Transverse colon (tissue), 4 donors: Measurements from ENCODE around the gene SMYD3. TPM values are rescaled to one million over a fixed set of nuclear protein-coding genes. Genes with fewer than 3 reads are reported as not detected.

ENCODE experiments used
- DNase-seq: peaks from one replicate; pipeline ENCODE4 v3.0.0-alpha.2; 2019
- H3K27ac ChIP-seq, 4 donors: fragments of 200-600 bp; sonication (generic); 2 replicates each; pipeline ENCODE4 v1.5.1; 2016 to 2018; ENCODE audit warnings: inconsistent platforms in 4 of 4
- H3K27me3 ChIP-seq: fragments of 200-600 bp; sonication (generic); 2 replicates; pipeline ENCODE4 v1.5.1; 2017; ENCODE audit warnings: inconsistent platforms
- H3K36me3 ChIP-seq, 4 donors: fragments of 200-600 bp; sonication (generic); 2 replicates each; pipeline ENCODE4 v1.5.1; 2017 to 2019; ENCODE audit warnings: inconsistent platforms in 4 of 4
- H3K4me1 ChIP-seq, 4 donors: fragments of 200-600 bp; sonication (generic); 2 replicates each; pipeline ENCODE4 v1.5.1; 2017 to 2020; ENCODE audit warnings: inconsistent platforms in 4 of 4
- H3K4me3 ChIP-seq, 4 donors: fragments of 200-600 bp; sonication (generic); 1 replicate in 1 of 4; 2 replicates in 3 of 4; pipeline versions ENCODE4 v1.5.1 to v1.6.1; 2017 to 2019; ENCODE audit warnings: inconsistent platforms in 4 of 4
- H3K9me3 ChIP-seq, 2 donors: fragments of 200-600 bp; sonication (generic); 2 replicates each; pipeline ENCODE4 v1.5.1; 2017 to 2019; ENCODE audit warnings: inconsistent platforms in 2 of 2
- CTCF ChIP-seq, 5 experiments: fragments of 200-600 bp in 3 of 5; fragments of 450-650 bp in 2 of 5; sonication (generic) in 3 of 5; IDR thresholded peaks; 1 replicate in 2 of 5; 2 replicates in 3 of 5; pipeline ENCODE4 v1.5.1; 2016 to 2017; ENCODE audit warnings: antibody characterized with exemption in 5 of 5, inconsistent platforms in 3 of 5, mild to moderate bottlenecking in 2 of 5, moderate library complexity in 1 of 5
- EP300 ChIP-seq: sonication (generic); formaldehyde crosslinking; IDR thresholded peaks from one replicate; pipeline ENCODE4 v1.6.1; 2017; ENCODE audit warnings: antibody characterized with exemption, low read depth
- POLR2A ChIP-seq: fragments of 450-650 bp; IDR thresholded peaks from one replicate; pipeline ENCODE4 v1.6.1; 2016; ENCODE audit warnings: antibody characterized with exemption, mild to moderate bottlenecking, moderate library complexity
- POLR2AphosphoS5 ChIP-seq, 3 donors: sonication (generic); formaldehyde crosslinking; IDR thresholded peaks; one replicate each; pipeline ENCODE4 v1.6.1; 2016; ENCODE audit warnings: antibody characterized with exemption in 3 of 3
- WGBS, 2 donors: methylation state at CpG; one replicate each; pipeline ENCODE4 v1.1.5; 2018; ENCODE audit warnings: low coverage in 1 of 2; 5-methylcytosine and 5-hydroxymethylcytosine counted together
- in situ Hi-C, 4 donors: fragments of 200-750 bp; cut with MboI; loops; one replicate each; pipeline versions ENCODE4 v1.15.0 to v1.15.1; 2017; ENCODE audit warnings: low sequenced_read_pairs in 3 of 4, low pct_ligation_motif_present in 1 of 4, low pct_unique_long_range_greater_than_20kb in 1 of 4
- intact Hi-C: fragments of 100-400 bp; cut with DNase I; formaldehyde crosslinking; loops from one replicate; pipeline ENCODE4 v1.15.1; 2023; ENCODE audit warnings: low total_unique reads
- total RNA-seq, 4 donors: library from RNA; depleted of rRNA; stranded (reverse); fragments of >200 nt; gene quantifications; one replicate each; pipeline ENCODE4 v1.1.0, GENCODE V29; 2016

SMYD3 gene
- total RNA-seq, 4 donors from 2014 or later: 10.5 to 31.3 (median 25.8) TPM

- Histone ChIP-seq H3K4me3 (no peak overlapping the region), H3K9me3 (no peaks in the 10 kb centered on the region), H3K36me3 (no peaks in the 10 kb centered on the region), H3K4me1 (no peaks in the 10 kb centered on the region), H3K27me3 (no peaks in the 10 kb centered on the region), H3K27ac (no peak overlapping the region)
- 93% methylated on average over 8 of the region's 8 CpGs for WGBS, 2 donors
- intact Hi-C loops (no loop called here), in situ Hi-C loops (loop anchor here in 1 of 4 donors (25.0 kb wide), 1 partner anchor 1156 kb away; no protein-coding TSS in a partner anchor)
- no peak for TF ChIP-seq POLR2A
- DNase-seq: no peak
Observed at GRCh38 chr1:246293366-246294121, 213.5 kb downstream of the SMYD3 start.

- intact Hi-C loops (no loop called here), in situ Hi-C loops (loop anchor here in 1 of 4 donors (25.0 kb wide), 1 partner anchor 1155 kb away; no protein-coding TSS in a partner anchor)
- Histone ChIP-seq H3K4me1 (no peaks in the 10 kb centered on the region), H3K36me3 (no peaks in the 10 kb centered on the region), H3K27me3 (no peaks in the 10 kb centered on the region), H3K4me3 (no peak overlapping the region), H3K9me3 (no peaks in the 10 kb centered on the region), H3K27ac (no peak overlapping the region)
- TF ChIP-seq CTCF (IDR thresholded peaks at IDR 0.05) (no peak), POLR2AphosphoS5 (IDR thresholded peaks at IDR 0.05) (no peak), POLR2A (no peak), EP300 (no peak)
- DNase-seq: no peak
- 81% methylated on average over 1 of the region's 1 CpG; no CpG with 5 or more reads in 1 of the 2 donors for WGBS, 2 donors
Observed at GRCh38 chr1:246292571-246292970, 214.5 kb downstream of the SMYD3 start.

- no peak for DNase-seq
- intact Hi-C loops: no loop called here
- WGBS, 2 donors: 68 to 77% methylated on average over 4 of the region's 4 CpGs
- TF ChIP-seq POLR2AphosphoS5 (IDR thresholded peaks at IDR 0.05) (no peak), EP300 (no peak), POLR2A (no peak), CTCF (IDR thresholded peaks at IDR 0.05) (no peak)
- Histone ChIP-seq H3K4me1 (no peaks in the 10 kb centered on the region), H3K27ac (no peak overlapping the region), H3K27me3 (no peaks in the 10 kb centered on the region), H3K9me3 (no peaks in the 10 kb centered on the region), H3K36me3 (no peaks in the 10 kb centered on the region), H3K4me3 (no peak overlapping the region)
- in situ Hi-C loops: loop anchor here in 1 of 4 donors (25.0 kb wide), 1 partner anchor 1154 kb away; no protein-coding TSS in a partner anchor
Observed at GRCh38 chr1:246291127-246291526, 216.0 kb downstream of the SMYD3 start.

GRCh38 chr1:246283771-246284410 lies 223.2 kb downstream of the SMYD3 start:
- no peaks in the 10 kb centered on the region for H3K9me3 ChIP-seq
- no peak overlapping the region for H3K4me3 ChIP-seq
- TF ChIP-seq POLR2A: no peak
- TF ChIP-seq POLR2AphosphoS5 (IDR thresholded peaks at IDR 0.05): no peak
- TF ChIP-seq EP300: no peak
- TF ChIP-seq CTCF (IDR thresholded peaks at IDR 0.05): no peak
- H3K4me1 ChIP-seq: no peaks in the 10 kb centered on the region
- H3K27me3 ChIP-seq: no peaks in the 10 kb centered on the region
- no peaks in the 10 kb centered on the region for H3K36me3 ChIP-seq
- in situ Hi-C loops (loop anchor here in 1 of 4 donors (25.0 kb wide), 1 partner anchor 1147 kb away; no protein-coding TSS in a partner anchor), intact Hi-C loops (loop anchor here (10.0 kb wide), 1 partner anchor 269 kb away; no protein-coding TSS in a partner anchor)
- 77 to 81% methylated on average over 7 of the region's 7 CpGs for WGBS, 2 donors
- DNase-seq: no peak
- H3K27ac ChIP-seq: no peak overlapping the region
